ENCODE results near the gene CRIP2. TPM values are rescaled to one million over a fixed set of nuclear protein-coding genes. Genes with fewer than 3 reads are reported as not detected.

The CRIP2 gene
- total and polyA plus RNA-seq, 2 of the 4 experiments (the other 2 are of a cell fraction): 18.1 to 123 TPM

- dilution Hi-C loops (cut with HindIII; ENCODE audit: low sequenced_read_pairs, unreplicated experiment): no loop called here
Observed at GRCh38 chr14:105455086-105455640, 19.5 kb upstream of the CRIP2 start.

More at GRCh38 chr14:105455086-105455640, 19.5 kb upstream of the CRIP2 start:
- Histone ChIP-seq H3K4me1 (ENCODE audit: control insufficient read depth, insufficient read depth, low read length) (no peaks in the 10 kb centered on the region), H3K4me3 (ENCODE audit: insufficient read depth, low read depth, low read length) (no peak overlapping the region), H3K18ac (ENCODE audit: low read depth, low read length) (no peak overlapping the region), H3K4me2 (ENCODE audit: low read depth, low read length) (no peak overlapping the region), H2BK20ac (ENCODE audit: low read depth, low read length) (no peak overlapping the region), H2AFZ (replicated peaks; ENCODE audit: low read length, poor library complexity) (no peak overlapping the region), H3K27me3 (ENCODE audit: control insufficient read depth, insufficient read depth, low read length) (no peaks in the 10 kb centered on the region), H4K8ac (ENCODE audit: low read depth in 2 of 2, low read length in 2 of 2) (no peak overlapping the region), H4K91ac (ENCODE audit: insufficient read depth, low read depth, low read length) (no peak overlapping the region), H3K9me3 (ENCODE audit: control insufficient read depth, insufficient read depth, low read length) (no peaks in the 10 kb centered on the region), H3K9ac (ENCODE audit: low read depth, low read length) (no peak overlapping the region), H3K56ac (ENCODE audit: extremely low read depth, insufficient read depth, low read length) (no peak overlapping the region), H3K14ac (replicated peaks; ENCODE audit: low read depth, low read length) (no peak overlapping the region), H3K79me1 (ENCODE audit: low read depth in 1 of 2, low read length in 2 of 2) (peaks cover 5 to 12% of the 10 kb centered on the region in 2 experiments; a peak in 1 of 4 replicates), H2BK15ac (ENCODE audit: low read depth, low read length) (no peak overlapping the region), H4K20me1 (ENCODE audit: insufficient read depth, low read length) (no peaks in the 10 kb centered on the region; the same call in 1 of the 2 replicates), H3K9me1 (ENCODE audit: insufficient read depth, low read length) (no peaks in the 10 kb centered on the region), H2BK5ac (ENCODE audit: low read depth, low read length, poor library complexity, severe bottlenecking) (no peak overlapping the region), H3K36me3 (ENCODE audit: control insufficient read depth, insufficient read depth, low read length) (peaks cover 56% of the 10 kb centered on the region), H2AK9ac (replicated peaks; ENCODE audit: low read depth, low read length, poor library complexity) (no peak overlapping the region), H3K23ac (ENCODE audit: low read depth, low read length) (no peak overlapping the region), H2BK120ac (ENCODE audit: low read depth, low read length) (no peak overlapping the region), H4K5ac (ENCODE audit: low read depth, low read length) (no peak overlapping the region), H3K4ac (ENCODE audit: low read depth, low read length) (no peak overlapping the region), H3K27ac (ENCODE audit: insufficient read depth, low read length) (no peak overlapping the region), H2AK5ac (ENCODE audit: low read depth, low read length) (no peak overlapping the region)
- ChIA-PET POLR2A (ENCODE audit: unreplicated experiment) (no interaction called here), CTCF (no interaction called here)
- BruUV-seq (replicated peaks): no TSS peak
- no peak for ATAC-seq (ENCODE audit: low read depth)
- DNase-seq: no peak
- 95% methylated on average over 13 of the region's 22 CpGs; no CpG with 5 or more reads in 1 of the 2 experiments for WGBS, 2 experiments (ENCODE audit: extremely low coverage in 2 of 2, insufficient read length in 1 of 2)
- TF ChIP-seq ELK1 (IDR thresholded peaks at IDR 0.05; ENCODE audit: borderline replicate concordance, low read depth, low read length): no peak
- no peak for TF ChIP-seq MXI1 (IDR thresholded peaks at IDR 0.05; ENCODE audit: borderline replicate concordance, low read depth, low read length)
- TF ChIP-seq CTCF (conservative IDR thresholded peaks at IDR 0.05; ENCODE audit: low read depth, low read length): no peak
- TF ChIP-seq POLR2A (IDR thresholded peaks at IDR 0.05; ENCODE audit: low read depth, low read length): no peak
- in situ Hi-C loops (cut with MboI; ENCODE audit: low sequenced_read_pairs) (no loop called here), intact Hi-C loops (cut with micrococcal nuclease) (no loop called here)
